GM19043 (cell line): ENCODE data around the gene SUPT3H.
"Not testable (repeated sequence)": the region's sequence is repeated elsewhere in the genome, so short reads cannot be mapped to it uniquely, and the experiment has no call there.

Experiments
- ATAC-seq: cut with Tn5 transposase; IDR thresholded peaks from one replicate; pipeline ENCODE4 v1.9.1; 2021; ENCODE audit warnings: low read depth; ENCODE audit not compliant: unreplicated experiment

SUPT3H gene

GRCh38 chr6:44925100-44925739 lies 452.5 kb downstream of the SUPT3H start:
- no peak for ATAC-seq

DNA sequence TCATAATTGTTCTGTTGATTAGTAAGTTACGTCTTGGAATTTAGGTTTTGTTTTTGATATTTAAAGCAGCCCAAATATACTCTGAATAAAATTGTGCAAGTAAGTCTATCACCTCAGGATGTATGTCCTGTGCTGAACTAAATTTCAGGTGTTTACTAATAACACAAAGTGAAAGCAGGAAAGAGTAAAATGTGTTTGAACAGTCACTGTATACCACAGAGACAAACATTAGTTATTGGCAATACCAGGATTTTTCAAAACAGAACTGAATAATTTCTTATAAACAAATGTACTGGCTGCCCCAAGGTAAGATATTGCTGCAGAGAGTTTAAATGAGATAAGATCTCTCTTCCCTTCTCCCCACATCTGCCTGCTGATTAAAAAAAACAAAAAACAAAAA lies 454.3 kb downstream of the SUPT3H start:
- no peak for ATAC-seq

DNA sequence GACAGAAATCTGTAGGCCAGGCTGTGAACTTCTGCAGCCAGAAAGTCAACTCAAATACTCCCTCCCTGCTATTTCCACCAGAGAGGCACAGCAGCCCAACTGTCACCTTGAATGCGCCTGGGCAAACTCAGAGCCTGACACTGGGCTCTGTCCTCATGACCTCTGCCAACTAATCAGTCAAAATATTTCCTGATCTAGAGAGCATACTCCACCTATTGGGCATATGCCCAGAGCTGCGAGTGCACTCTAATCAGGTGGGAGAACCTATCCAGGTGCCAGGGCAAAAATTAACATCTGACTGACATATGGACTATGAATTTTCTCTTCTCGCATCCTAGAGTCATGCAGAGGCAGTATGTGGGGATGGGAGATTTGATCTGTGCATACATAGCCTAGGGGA lies 455.9 kb downstream of the SUPT3H start:
- no peak for ATAC-seq

GRCh38 chr6:44920952-44921491 lies 456.7 kb downstream of the SUPT3H start:
- ATAC-seq: no peak

DNA sequence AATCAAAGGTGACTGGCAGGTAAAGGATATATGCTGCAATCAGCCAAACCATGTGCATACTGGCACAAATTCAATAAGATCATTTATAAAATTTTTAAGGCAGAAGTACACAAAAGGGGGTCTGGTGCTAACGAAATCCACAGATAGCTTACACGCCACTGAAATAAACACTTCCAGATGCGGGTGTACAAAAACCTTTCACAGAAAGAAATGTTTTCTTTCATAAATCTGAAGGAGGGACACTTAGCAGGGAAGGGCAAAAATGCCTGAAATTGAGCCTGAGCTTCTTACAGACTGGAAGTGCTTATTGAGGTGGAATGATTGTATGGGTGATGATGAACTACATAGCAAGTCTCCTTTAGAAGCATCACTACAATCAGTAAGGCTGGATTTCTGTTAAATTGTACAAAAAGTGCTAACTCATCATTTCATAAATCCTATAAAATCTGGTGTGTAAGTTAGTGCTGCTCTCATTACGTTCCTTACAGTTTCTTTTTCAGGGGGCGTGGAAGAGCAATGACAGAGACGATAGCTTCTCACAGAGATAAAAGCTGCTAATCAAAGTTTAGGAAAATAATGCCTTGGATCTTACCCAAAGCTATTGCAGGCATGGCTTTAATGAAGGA lies 458.9 kb downstream of the SUPT3H start:
- no peak for ATAC-seq

GRCh38 chr6:44917430-44917829 lies 460.3 kb downstream of the SUPT3H start:
- no peak for ATAC-seq

DNA sequence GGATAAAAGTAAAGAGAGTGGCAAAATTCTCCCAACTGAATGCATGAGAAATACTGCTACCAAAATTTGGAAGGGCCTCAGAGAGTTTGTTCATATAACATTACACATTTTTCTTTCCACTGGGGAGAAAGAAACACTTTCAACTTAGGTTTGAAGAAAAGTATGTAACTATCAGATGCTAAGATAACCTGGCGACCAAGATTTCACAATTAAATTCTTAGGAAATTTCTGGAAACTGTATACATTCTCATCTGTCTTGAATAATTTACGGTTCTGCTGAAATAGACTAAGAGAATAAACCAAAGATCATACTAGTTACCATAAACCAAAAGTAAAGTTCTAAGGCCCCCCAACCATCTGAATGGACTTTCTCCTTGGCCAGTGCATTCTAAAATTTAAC lies 462.6 kb downstream of the SUPT3H start:
- ATAC-seq: no peak

DNA sequence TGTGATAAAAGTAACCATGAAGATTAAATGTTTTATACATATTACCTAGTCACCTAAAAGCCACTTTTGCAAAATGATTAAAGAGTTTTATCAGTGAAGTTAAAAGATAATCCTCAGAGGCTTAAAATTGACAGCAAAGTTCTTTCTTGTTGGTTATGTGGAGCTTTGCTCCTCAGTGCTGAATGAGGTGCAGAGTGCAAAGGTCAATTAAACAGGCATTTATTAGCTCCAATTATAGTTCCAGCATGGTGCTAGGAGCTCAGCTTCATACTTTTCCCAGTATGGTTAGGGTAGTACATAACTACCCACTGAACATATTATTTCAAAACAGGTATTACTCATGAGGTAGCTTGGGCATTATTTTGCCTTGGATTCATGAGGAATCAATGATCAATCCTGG lies 463.6 kb downstream of the SUPT3H start:
- ATAC-seq: no peak

GRCh38 chr6:44906761-44907160 lies 471.0 kb downstream of the SUPT3H start:
- no peak for ATAC-seq

- not testable (repeated sequence) for ATAC-seq
Observed at GRCh38 chr6:44900358-44900757, 477.4 kb downstream of the SUPT3H start.

DNA sequence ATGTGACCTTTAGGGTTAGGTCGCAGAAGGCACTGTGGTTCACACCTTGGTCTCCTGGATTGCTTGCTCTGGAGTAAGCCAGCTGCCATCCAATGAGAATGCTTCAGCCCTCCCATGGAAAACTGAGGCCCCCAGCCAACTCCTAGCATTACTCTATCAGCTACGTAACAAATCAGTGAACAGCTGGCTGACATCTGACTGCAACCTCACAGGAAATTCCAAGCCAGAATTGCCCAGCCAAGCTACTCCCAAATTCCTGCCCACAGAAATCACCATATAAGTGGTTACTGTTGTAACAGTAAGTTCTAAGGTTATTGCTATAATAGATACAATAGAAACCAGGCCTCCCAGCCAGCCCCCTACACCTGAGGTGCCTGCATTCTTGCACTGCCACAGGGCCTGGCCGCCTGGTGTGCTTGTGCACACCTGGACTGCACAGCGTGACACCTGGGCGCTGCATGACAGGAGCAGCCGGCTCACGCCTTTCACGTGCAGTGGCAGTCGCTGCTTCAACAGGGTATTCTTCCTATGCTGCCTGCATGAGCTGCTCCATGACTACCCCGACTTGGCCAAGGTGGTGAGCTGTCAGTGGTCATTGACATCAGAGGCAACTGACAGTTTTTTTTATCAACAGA lies 479.3 kb downstream of the SUPT3H start:
- ATAC-seq: no peak

- no peak for ATAC-seq
Observed at GRCh38 chr6:44897316-44897715, 480.4 kb downstream of the SUPT3H start.

GRCh38 chr6:44896701-44897100 lies 481.0 kb downstream of the SUPT3H start:
- ATAC-seq: no peak

DNA sequence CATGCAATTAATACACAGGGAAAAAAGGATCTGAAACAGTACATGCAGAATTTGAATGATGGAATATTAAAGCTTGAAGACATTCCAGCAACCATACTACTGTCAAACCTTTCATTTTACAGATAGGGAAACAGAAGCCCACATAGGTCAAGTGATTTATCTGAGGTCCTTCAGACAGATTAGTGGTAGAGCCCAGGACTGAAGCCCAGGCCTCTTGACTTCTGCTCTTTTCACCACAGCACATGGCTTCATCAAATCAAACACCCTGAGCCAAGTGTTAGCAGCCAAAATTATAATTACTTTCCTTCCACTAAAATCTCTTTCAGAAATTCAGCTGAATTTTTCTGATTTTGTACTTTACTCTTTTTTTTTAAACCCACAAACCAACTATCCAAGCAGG lies 485.2 kb downstream of the SUPT3H start:
- no peak for ATAC-seq

GRCh38 chr6:44879071-44879470 lies 498.7 kb downstream of the SUPT3H start:
- ATAC-seq: not testable (repeated sequence)

DNA sequence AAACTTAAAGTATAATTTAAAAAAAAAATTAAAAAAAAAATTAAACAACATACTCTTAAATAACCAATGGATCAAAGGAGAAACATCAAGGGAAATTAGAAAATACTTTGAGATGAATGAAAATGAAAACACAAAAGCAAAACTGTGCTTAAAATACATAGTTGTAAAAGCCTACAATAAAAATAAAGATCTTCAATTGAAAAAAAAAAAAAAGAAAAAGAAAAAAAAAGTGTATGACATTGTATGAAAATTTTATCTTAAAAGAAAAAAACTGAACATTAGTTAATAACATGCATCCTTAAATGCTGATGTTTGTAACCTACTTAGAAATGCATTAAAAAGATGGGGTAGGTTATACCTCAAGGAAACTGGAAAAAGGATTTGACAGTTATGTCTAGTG lies 501.1 kb downstream of the SUPT3H start:
- ATAC-seq: not testable (repeated sequence)

DNA sequence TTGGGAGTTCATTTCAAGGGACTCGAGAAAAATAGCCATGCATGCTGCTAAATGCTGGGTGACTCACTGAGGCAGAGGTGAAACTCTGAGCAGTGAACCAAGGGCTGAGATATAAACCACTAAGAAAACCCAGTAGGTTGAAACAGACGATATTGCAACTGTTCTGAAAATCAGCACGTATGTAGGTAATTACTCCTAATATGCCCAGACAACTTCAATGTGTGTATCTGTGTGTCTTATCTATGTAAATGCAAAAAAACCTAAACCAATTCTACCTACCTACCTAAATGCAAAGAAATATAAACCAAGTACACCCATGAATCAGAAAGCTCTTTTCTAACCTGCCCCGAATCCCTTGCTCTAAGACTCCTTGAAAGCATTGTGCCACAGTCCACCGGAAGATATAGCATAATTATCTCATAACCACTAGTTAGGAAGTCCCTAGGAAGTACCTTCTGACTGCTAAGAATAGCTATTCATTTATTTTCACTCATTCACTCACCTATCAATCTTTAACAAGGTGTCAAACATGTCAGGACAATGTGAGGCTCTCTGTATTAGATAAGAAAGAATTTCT lies 508.3 kb downstream of the SUPT3H start:
- ATAC-seq: peak; percentile 74

- peak; percentile 6 for ATAC-seq
Observed at GRCh38 chr6:44868910-44869309, 508.8 kb downstream of the SUPT3H start.

- ATAC-seq: peak; percentile 35
Observed at GRCh38 chr6:44868335-44868668, 509.4 kb downstream of the SUPT3H start.

DNA sequence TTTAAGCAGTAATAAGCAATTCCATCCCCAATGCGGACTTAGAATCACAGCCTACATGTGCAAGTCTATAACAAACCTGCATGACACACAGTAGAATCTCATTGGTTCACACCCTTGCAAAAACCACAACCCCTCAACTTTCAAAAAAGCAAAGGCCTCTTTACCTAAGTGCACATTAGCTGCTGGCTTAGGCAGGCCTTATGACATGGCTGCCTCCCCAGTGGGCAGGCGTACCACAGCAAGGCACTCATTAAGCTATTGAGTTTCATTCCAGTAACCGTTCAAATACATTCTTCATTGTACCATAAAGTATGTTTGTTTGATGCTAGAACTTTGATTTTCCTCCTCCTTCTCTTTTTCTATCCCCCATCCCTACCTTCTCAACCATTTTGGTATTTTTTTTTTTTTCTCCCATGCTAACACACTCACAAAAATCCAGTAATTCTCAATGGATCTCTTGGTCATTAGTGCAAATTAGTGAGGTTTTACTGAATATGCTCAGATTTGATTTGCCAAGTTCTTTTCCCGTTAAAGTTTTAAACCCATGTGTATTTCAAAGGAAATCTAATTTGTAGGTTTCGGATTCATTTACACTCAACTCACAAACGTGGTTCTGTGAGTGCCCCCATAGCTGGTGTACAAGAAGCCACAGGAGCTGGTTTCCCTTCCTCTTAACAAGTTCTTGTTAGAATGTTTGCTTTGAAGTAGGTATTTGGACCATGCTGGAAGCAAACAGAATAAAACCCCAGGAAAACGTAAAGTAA lies 510.0 kb downstream of the SUPT3H start:
- peak; percentile 44 for ATAC-seq

DNA sequence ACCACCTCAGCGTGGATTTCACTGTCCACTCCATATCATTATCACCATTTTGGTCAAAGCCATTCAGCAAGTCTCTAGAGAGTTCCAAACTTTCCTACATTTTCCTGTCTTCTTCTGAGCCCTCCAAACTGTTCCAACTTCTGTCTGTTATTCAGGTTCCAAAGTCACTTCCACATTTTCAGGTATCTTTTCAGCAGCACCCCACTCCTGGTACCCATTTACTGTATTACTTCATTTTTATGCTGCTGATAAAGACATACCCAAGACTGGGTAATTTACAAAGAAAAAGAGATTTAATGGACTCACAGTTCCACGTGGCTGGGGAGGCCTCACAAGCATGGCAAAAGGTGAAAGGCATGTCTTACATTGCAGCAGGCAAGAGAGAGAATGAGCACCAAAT lies 512.5 kb downstream of the SUPT3H start:
- ATAC-seq: not testable (repeated sequence)
